HG02588 (cell line): Measurements from ENCODE around the gene PARD3.
A peak's percentile ranks its signal among the peaks of the same experiment; 100 is the strongest.
"Not testable (repeated sequence)": the region's sequence is repeated elsewhere in the genome, so short reads cannot be mapped to it uniquely, and the experiment has no call there.

Source experiments
- ATAC-seq: cut with Tn5 transposase; IDR thresholded peaks from one replicate; pipeline ENCODE4 v1.9.1; 2021; ENCODE audit warnings: mild to moderate bottlenecking, moderate library complexity; ENCODE audit not compliant: unreplicated experiment

The PARD3 gene

GRCh38 chr10:34745244-34745643 is 69.9 kb downstream of the PARD3 start:
- no peak for ATAC-seq

DNA sequence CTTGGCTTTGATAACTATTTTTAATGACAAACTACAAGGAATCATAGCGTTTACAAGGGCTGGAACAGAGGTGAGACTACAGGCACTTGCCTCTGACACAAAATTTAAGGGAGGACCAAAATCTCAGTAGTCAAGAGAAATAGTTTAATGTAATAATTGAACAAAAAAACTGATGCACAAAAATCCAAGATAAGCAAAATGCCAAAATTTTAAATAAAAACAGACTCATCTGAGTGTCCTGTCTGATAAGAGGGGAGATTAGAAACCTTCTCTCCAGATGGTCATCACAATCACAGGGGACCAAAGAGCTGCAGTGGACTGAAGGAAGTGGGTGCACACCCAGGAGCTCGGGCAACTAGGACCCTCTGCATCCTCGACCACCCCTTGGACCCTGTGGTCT is 70.5 kb downstream of the PARD3 start:
- no peak for ATAC-seq

DNA sequence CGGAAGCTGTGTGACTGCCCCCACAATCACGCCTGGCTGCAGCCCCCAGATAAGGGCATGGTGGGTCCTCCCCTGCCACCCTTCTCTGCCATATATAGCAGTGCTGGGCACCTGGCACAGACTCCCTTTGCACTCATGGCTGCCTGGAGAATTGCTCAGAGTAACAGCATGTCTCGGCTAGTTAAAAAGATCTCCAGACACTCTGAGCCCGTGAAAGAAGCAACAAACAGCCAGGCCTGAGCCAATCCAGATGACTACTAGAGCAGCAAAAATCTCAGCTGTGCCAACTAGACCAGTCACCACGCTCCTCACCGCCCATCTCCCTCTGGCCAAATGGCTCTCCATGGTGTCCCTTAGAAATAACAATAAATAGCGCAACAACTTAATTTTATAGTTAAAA is 71.3 kb downstream of the PARD3 start:
- no peak for ATAC-seq

GRCh38 chr10:34742456-34742855 is 72.6 kb downstream of the PARD3 start:
- ATAC-seq: no peak

DNA sequence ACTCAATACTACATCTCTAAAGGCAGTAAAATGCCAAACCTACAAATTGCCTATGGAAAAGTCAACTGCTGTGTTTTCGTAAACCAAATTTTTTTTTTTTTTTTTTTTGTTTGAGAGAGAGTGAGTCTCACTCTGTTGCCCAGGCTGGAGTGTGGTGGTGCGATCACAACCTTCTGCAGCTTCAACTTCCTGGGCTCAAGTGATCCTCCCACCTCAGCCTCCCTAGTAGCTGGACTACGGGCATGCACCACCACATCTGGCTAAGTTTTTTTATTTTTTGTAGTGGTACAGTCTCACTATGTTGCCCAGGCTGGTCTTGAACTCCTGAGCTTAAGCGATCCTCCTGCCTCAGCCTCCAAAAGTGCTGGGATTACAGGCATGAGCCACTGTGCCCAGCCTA is 74.0 kb downstream of the PARD3 start:
- ATAC-seq: not testable (repeated sequence)

DNA sequence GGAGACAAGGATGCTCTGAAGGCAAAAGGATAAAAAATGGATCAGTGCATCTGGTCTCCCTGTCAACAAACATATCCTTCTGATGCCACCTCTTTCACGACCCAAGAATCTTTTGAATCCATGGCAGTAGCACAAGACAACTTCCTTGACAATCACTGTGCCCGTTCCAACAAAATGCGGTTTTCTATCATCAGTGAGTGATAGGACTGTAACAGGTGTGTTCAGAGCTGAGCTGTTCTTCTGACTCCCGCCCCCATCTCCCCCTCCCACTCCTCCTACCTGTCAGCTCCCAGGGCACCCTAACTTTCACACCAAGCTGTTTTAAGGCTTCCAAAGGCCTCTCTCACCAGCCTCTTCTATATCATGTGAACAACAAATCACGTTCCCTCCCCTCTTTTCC is 74.8 kb downstream of the PARD3 start:
- no peak for ATAC-seq

GRCh38 chr10:34739915-34740314 is 75.2 kb downstream of the PARD3 start:
- no peak for ATAC-seq

- ATAC-seq: no peak
These were observed 77.3 kb downstream of the PARD3 start for GRCh38 chr10:34737772-34738169.

- ATAC-seq: no peak
These were observed 77.9 kb downstream of the PARD3 start for GRCh38 chr10:34736976-34737771.

DNA sequence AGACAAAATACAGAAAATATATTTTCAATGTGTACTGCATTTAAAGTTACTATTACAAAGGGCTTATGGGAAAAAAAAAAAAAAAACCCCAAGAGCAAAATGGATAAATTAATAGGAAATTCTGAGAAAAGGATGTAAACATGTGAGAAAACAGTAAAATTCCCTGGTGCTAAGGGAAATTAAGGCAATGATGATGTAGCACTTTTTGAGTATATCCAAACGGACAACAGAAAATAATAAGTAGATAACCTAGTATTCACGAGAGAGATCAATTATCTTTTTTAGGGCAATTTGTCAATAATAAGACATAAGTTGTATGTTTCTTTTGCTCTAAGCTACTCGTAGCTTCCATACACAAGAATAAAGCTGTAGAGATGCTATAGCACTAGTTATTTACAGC is 80.2 kb downstream of the PARD3 start:
- ATAC-seq: no peak

GRCh38 chr10:34732926-34733325 is 82.2 kb downstream of the PARD3 start:
- no peak for ATAC-seq

- no peak for ATAC-seq
These were observed 83.0 kb downstream of the PARD3 start for GRCh38 chr10:34731885-34732701.

DNA sequence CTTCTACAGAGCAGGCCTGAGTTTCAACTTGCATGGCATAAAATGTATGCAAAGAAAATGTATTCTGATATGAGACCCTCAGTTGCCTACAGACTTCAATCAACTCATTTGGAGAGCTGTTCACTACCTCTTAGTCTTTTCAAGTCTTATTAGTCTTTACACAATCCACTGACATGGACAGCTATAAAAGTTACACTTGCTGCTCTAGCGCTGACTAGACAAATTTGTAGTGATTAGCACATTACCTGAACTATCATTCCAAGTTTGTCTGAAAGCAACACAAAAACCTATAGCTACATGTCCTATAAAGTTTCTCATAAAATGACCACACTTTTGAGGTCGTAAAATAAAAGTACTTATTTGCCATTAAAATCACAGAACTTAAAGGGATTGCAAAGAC is 83.9 kb downstream of the PARD3 start:
- ATAC-seq: no peak

DNA sequence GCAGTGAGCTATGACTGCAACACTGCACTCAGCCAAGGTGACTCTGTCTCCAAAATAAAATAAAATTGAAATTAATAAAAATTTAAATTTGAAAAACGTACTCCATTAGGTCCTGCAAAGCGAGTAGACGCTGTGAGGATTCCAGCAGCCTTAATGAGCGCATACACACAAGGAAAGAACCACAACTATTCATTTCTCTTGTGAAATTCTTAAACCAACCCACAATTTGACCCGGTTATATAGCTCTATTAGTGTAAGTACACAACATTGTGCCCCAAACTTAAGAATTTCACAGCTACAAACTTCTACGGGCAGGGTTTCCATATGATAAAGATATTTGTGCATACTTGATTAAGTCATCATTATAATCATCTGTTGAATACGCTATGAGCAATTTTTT is 84.4 kb downstream of the PARD3 start:
- no peak for ATAC-seq

- ATAC-seq: no peak
These were observed 85.5 kb downstream of the PARD3 start for GRCh38 chr10:34729619-34730018.

GRCh38 chr10:34728361-34728760 is 86.7 kb downstream of the PARD3 start:
- ATAC-seq: no peak

GRCh38 chr10:34727595-34728033 is 87.5 kb downstream of the PARD3 start:
- no peak for ATAC-seq

GRCh38 chr10:34726862-34727261 is 88.2 kb downstream of the PARD3 start:
- ATAC-seq: peak; percentile 40

GRCh38 chr10:34723750-34724149 is 91.3 kb downstream of the PARD3 start:
- no peak for ATAC-seq

- no peak for ATAC-seq
These were observed 92.7 kb downstream of the PARD3 start for GRCh38 chr10:34722404-34722803.

DNA sequence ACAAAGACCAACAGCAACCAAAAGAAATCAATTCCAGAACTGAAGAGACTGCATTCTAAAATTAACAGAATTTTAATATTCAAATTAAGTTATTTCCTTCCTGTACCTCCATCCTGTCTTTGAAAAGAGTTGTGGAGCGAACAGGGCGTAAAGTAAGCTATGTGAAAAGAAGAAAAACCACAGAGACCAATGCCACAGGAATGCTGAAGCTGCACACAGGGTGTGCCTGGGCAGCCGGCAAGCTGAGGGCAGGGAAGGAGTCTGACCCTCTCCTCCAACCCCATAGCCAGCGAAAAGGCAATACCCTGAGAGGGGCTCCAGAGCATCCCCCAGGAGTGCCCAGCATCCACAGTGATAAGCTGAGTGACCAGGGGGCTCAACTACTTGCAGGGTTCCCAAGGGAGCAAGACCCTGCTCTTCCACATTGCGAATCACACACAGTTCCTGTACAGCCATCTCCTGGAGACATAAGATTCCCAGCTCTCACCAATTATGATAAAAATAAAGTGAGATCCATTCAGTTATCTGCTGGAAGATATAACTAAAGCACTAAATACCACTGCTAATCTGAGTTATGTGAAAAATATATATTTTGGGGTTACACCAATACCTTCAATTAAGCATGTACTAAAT is 93.8 kb downstream of the PARD3 start:
- no peak for ATAC-seq

DNA sequence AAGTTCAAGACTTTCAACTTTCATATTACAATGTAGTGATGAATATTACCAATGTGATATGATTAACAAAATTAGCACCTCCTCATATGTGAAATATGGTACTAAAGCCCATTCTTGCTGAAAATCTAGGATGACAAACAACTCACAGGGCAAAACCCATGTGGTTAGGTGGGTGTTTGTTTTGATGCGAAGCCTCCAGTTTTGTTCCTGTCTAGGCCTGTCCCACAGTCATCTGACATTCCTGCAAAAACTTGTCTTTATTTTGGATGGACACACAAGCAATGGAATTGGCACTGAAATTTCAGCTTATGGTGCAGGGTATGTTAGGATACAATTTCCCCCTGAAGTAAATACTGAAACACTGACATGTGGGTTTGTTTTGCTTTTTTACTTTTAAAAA is 95.3 kb downstream of the PARD3 start:
- no peak for ATAC-seq
